ENCODE data around the gene KCNMA1.

Gene KCNMA1

GRCh38 chr10:77554996-77555397, 82.6 kb downstream of the KCNMA1 start:
- no peak overlapping the region for H3K4me2 ChIP-seq (ENCODE audit: low read length)
- no peak overlapping the region for H3K9ac ChIP-seq (ENCODE audit: low read length)
- no peak overlapping the region for H3K56ac ChIP-seq (ENCODE audit: low read length)
- H3K23ac ChIP-seq (ENCODE audit: low read length) = no peak overlapping the region
- no peaks in the 10 kb centered on the region for H3K27me3 ChIP-seq (ENCODE audit: insufficient read depth, low read length, poor library complexity)
- H4K8ac ChIP-seq (ENCODE audit: low read depth, low read length) = no peak overlapping the region
- WGBS (ENCODE audit: extremely low coverage, insufficient coverage, low lambda C conversion rate) = no CpG with 5 or more reads among the region's 7 CpGs
- no peaks in the 10 kb centered on the region for H3K36me3 ChIP-seq (ENCODE audit: control insufficient read depth, insufficient read depth, low read length)
- no peak overlapping the region for H3K4ac ChIP-seq (ENCODE audit: low read depth, low read length)
- no peaks in the 10 kb centered on the region for H3K79me1 ChIP-seq (ENCODE audit: low read length)
- no peak overlapping the region for H2BK15ac ChIP-seq (replicated peaks; ENCODE audit: low read depth)
- no peak overlapping the region for H2BK120ac ChIP-seq (ENCODE audit: low read depth, low read length)
- no peaks in the 10 kb centered on the region for H3K4me1 ChIP-seq (ENCODE audit: control insufficient read depth, low read depth, low read length)
- no peak overlapping the region for H3K4me3 ChIP-seq (ENCODE audit: low read length)
- H3K18ac ChIP-seq (ENCODE audit: low read length) = no peak overlapping the region
- no peak overlapping the region for H4K5ac ChIP-seq (ENCODE audit: low read length)
- no peak overlapping the region for H2BK5ac ChIP-seq (ENCODE audit: low read length)
- H2AK5ac ChIP-seq (ENCODE audit: low read length) = no peak overlapping the region
- no peak overlapping the region for H3K27ac ChIP-seq (ENCODE audit: low read depth, low read length)
- no peaks in the 10 kb centered on the region for H3K79me2 ChIP-seq (ENCODE audit: control insufficient read depth, insufficient read depth, low read length)
- no peak for DNase-seq

- no peak for DNase-seq
- no peak overlapping the region for H3K4ac ChIP-seq (ENCODE audit: low read depth, low read length)
- no peak overlapping the region for H4K8ac ChIP-seq (ENCODE audit: low read depth, low read length)
- H3K79me1 ChIP-seq (ENCODE audit: low read length) = no peaks in the 10 kb centered on the region
- H3K4me2 ChIP-seq (ENCODE audit: low read length) = no peak overlapping the region
- H2BK120ac ChIP-seq (ENCODE audit: low read depth, low read length) = no peak overlapping the region
- H3K56ac ChIP-seq (ENCODE audit: low read length) = no peak overlapping the region
- H3K9ac ChIP-seq (ENCODE audit: low read length) = no peak overlapping the region
- no peaks in the 10 kb centered on the region for H3K27me3 ChIP-seq (ENCODE audit: insufficient read depth, low read length, poor library complexity)
- no peak overlapping the region for H3K27ac ChIP-seq (ENCODE audit: low read depth, low read length)
- H2BK15ac ChIP-seq (replicated peaks; ENCODE audit: low read depth) = no peak overlapping the region
- no peak overlapping the region for H3K18ac ChIP-seq (ENCODE audit: low read length)
- no peaks in the 10 kb centered on the region for H3K36me3 ChIP-seq (ENCODE audit: control insufficient read depth, insufficient read depth, low read length)
- H3K79me2 ChIP-seq (ENCODE audit: control insufficient read depth, insufficient read depth, low read length) = no peaks in the 10 kb centered on the region
- H3K4me3 ChIP-seq (ENCODE audit: low read length) = no peak overlapping the region
- WGBS (ENCODE audit: extremely low coverage, insufficient coverage, low lambda C conversion rate) = no CpG with 5 or more reads among the region's 5 CpGs
- no peak overlapping the region for H2AK5ac ChIP-seq (ENCODE audit: low read length)
- H2BK5ac ChIP-seq (ENCODE audit: low read length) = no peak overlapping the region
- H4K5ac ChIP-seq (ENCODE audit: low read length) = no peak overlapping the region
- no peak overlapping the region for H3K23ac ChIP-seq (ENCODE audit: low read length)
- H3K4me1 ChIP-seq (ENCODE audit: control insufficient read depth, low read depth, low read length) = no peaks in the 10 kb centered on the region
Measured at GRCh38 chr10:77553966-77554365, 83.6 kb downstream of the KCNMA1 start.

- H3K4ac ChIP-seq (ENCODE audit: low read depth, low read length) = no peak overlapping the region
- H2BK15ac ChIP-seq (replicated peaks; ENCODE audit: low read depth) = no peak overlapping the region
- H4K5ac ChIP-seq (ENCODE audit: low read length) = no peak overlapping the region
- DNase-seq = no peak
- H3K4me3 ChIP-seq (ENCODE audit: low read length) = no peak overlapping the region
- no CpG with 5 or more reads among the region's 3 CpGs for WGBS (ENCODE audit: extremely low coverage, insufficient coverage, low lambda C conversion rate)
- no peaks in the 10 kb centered on the region for H3K79me2 ChIP-seq (ENCODE audit: control insufficient read depth, insufficient read depth, low read length)
- H3K79me1 ChIP-seq (ENCODE audit: low read length) = no peaks in the 10 kb centered on the region
- H3K23ac ChIP-seq (ENCODE audit: low read length) = no peak overlapping the region
- H3K18ac ChIP-seq (ENCODE audit: low read length) = no peak overlapping the region
- no peak overlapping the region for H2BK5ac ChIP-seq (ENCODE audit: low read length)
- no peak overlapping the region for H3K27ac ChIP-seq (ENCODE audit: low read depth, low read length)
- no peak overlapping the region for H3K9ac ChIP-seq (ENCODE audit: low read length)
- H3K56ac ChIP-seq (ENCODE audit: low read length) = no peak overlapping the region
- no peaks in the 10 kb centered on the region for H3K36me3 ChIP-seq (ENCODE audit: control insufficient read depth, insufficient read depth, low read length)
- H4K8ac ChIP-seq (ENCODE audit: low read depth, low read length) = no peak overlapping the region
- no peaks in the 10 kb centered on the region for H3K27me3 ChIP-seq (ENCODE audit: insufficient read depth, low read length, poor library complexity)
- no peaks in the 10 kb centered on the region for H3K4me1 ChIP-seq (ENCODE audit: control insufficient read depth, low read depth, low read length)
- no peak overlapping the region for H2BK120ac ChIP-seq (ENCODE audit: low read depth, low read length)
- H2AK5ac ChIP-seq (ENCODE audit: low read length) = no peak overlapping the region
- H3K4me2 ChIP-seq (ENCODE audit: low read length) = no peak overlapping the region
Measured at GRCh38 chr10:77553311-77553710, 84.3 kb downstream of the KCNMA1 start.

GRCh38 chr10:77552252-77552651, 85.4 kb downstream of the KCNMA1 start:
- no peak for DNase-seq
- Histone ChIP-seq H2AK5ac (ENCODE audit: low read length) (no peak overlapping the region), H4K8ac (ENCODE audit: low read depth, low read length) (no peak overlapping the region), H3K23ac (ENCODE audit: low read length) (no peak overlapping the region), H3K4ac (ENCODE audit: low read depth, low read length) (no peak overlapping the region), H4K5ac (ENCODE audit: low read length) (no peak overlapping the region), H2BK5ac (ENCODE audit: low read length) (no peak overlapping the region), H3K36me3 (ENCODE audit: control insufficient read depth, insufficient read depth, low read length) (no peaks in the 10 kb centered on the region), H3K18ac (ENCODE audit: low read length) (no peak overlapping the region), H2BK15ac (replicated peaks; ENCODE audit: low read depth) (no peak overlapping the region), H3K4me1 (ENCODE audit: control insufficient read depth, low read depth, low read length) (no peaks in the 10 kb centered on the region), H3K27ac (ENCODE audit: low read depth, low read length) (no peak overlapping the region), H2BK120ac (ENCODE audit: low read depth, low read length) (no peak overlapping the region), H3K4me3 (ENCODE audit: low read length) (no peak overlapping the region), H3K56ac (ENCODE audit: low read length) (no peak overlapping the region), H3K27me3 (ENCODE audit: insufficient read depth, low read length, poor library complexity) (no peaks in the 10 kb centered on the region), H3K79me2 (ENCODE audit: control insufficient read depth, insufficient read depth, low read length) (no peaks in the 10 kb centered on the region), H3K9ac (ENCODE audit: low read length) (no peak overlapping the region), H3K4me2 (ENCODE audit: low read length) (no peak overlapping the region), H3K79me1 (ENCODE audit: low read length) (no peaks in the 10 kb centered on the region)
- no CpG with 5 or more reads among the region's 1 CpG for WGBS (ENCODE audit: extremely low coverage, insufficient coverage, low lambda C conversion rate)

GRCh38 chr10:77550378-77550777, 87.2 kb downstream of the KCNMA1 start:
- H3K79me2 ChIP-seq (ENCODE audit: control insufficient read depth, insufficient read depth, low read length) = no peaks in the 10 kb centered on the region
- no peaks in the 10 kb centered on the region for H3K4me1 ChIP-seq (ENCODE audit: control insufficient read depth, low read depth, low read length)
- H3K18ac ChIP-seq (ENCODE audit: low read length) = no peak overlapping the region
- no peaks in the 10 kb centered on the region for H3K36me3 ChIP-seq (ENCODE audit: control insufficient read depth, insufficient read depth, low read length)
- no peak overlapping the region for H2BK120ac ChIP-seq (ENCODE audit: low read depth, low read length)
- H3K9ac ChIP-seq (ENCODE audit: low read length) = no peak overlapping the region
- no peak overlapping the region for H2BK5ac ChIP-seq (ENCODE audit: low read length)
- H3K79me1 ChIP-seq (ENCODE audit: low read length) = no peaks in the 10 kb centered on the region
- H4K5ac ChIP-seq (ENCODE audit: low read length) = no peak overlapping the region
- no CpG with 5 or more reads among the region's 10 CpGs for WGBS (ENCODE audit: extremely low coverage, insufficient coverage, low lambda C conversion rate)
- H3K4me3 ChIP-seq (ENCODE audit: low read length) = no peak overlapping the region
- H3K23ac ChIP-seq (ENCODE audit: low read length) = no peak overlapping the region
- no peaks in the 10 kb centered on the region for H3K27me3 ChIP-seq (ENCODE audit: insufficient read depth, low read length, poor library complexity)
- no peak overlapping the region for H4K8ac ChIP-seq (ENCODE audit: low read depth, low read length)
- no peak overlapping the region for H3K27ac ChIP-seq (ENCODE audit: low read depth, low read length)
- no peak overlapping the region for H3K4ac ChIP-seq (ENCODE audit: low read depth, low read length)
- no peak overlapping the region for H2BK15ac ChIP-seq (replicated peaks; ENCODE audit: low read depth)
- no peak overlapping the region for H3K4me2 ChIP-seq (ENCODE audit: low read length)
- no peak overlapping the region for H3K56ac ChIP-seq (ENCODE audit: low read length)
- no peak overlapping the region for H2AK5ac ChIP-seq (ENCODE audit: low read length)
- no peak for DNase-seq

- Histone ChIP-seq H3K4me1 (ENCODE audit: control insufficient read depth, low read depth, low read length) (no peaks in the 10 kb centered on the region), H3K4me2 (ENCODE audit: low read length) (no peak overlapping the region), H3K56ac (ENCODE audit: low read length) (no peak overlapping the region), H2BK120ac (ENCODE audit: low read depth, low read length) (no peak overlapping the region), H3K4me3 (ENCODE audit: low read length) (no peak overlapping the region), H3K9ac (ENCODE audit: low read length) (no peak overlapping the region), H3K4ac (ENCODE audit: low read depth, low read length) (no peak overlapping the region), H2BK15ac (replicated peaks; ENCODE audit: low read depth) (no peak overlapping the region), H3K27ac (ENCODE audit: low read depth, low read length) (no peak overlapping the region), H3K79me2 (ENCODE audit: control insufficient read depth, insufficient read depth, low read length) (no peaks in the 10 kb centered on the region), H2AK5ac (ENCODE audit: low read length) (no peak overlapping the region), H3K23ac (ENCODE audit: low read length) (no peak overlapping the region), H3K18ac (ENCODE audit: low read length) (no peak overlapping the region), H2BK5ac (ENCODE audit: low read length) (no peak overlapping the region), H3K79me1 (ENCODE audit: low read length) (no peaks in the 10 kb centered on the region), H3K36me3 (ENCODE audit: control insufficient read depth, insufficient read depth, low read length) (no peaks in the 10 kb centered on the region), H4K8ac (ENCODE audit: low read depth, low read length) (no peak overlapping the region), H3K27me3 (ENCODE audit: insufficient read depth, low read length, poor library complexity) (no peaks in the 10 kb centered on the region), H4K5ac (ENCODE audit: low read length) (no peak overlapping the region)
- no CpG with 5 or more reads among the region's 1 CpG for WGBS (ENCODE audit: extremely low coverage, insufficient coverage, low lambda C conversion rate)
- no peak for DNase-seq
Measured at GRCh38 chr10:77548671-77549070, 88.9 kb downstream of the KCNMA1 start.

Measured in mesendoderm (in vitro differentiated cells).